H9 (cell line): ENCODE results near the gene CTU2. TPM values are rescaled to one million over a fixed set of nuclear protein-coding genes. Genes with fewer than 3 reads are reported as not detected.

Source experiments
- DNase-seq: peaks from one replicate; pipeline ENCODE4 v3.0.0-alpha.2; 2017
- H2AFZ ChIP-seq: one replicate; pipeline ENCODE4 v1.6.1; 2013; ENCODE audit warnings: mild to moderate bottlenecking, low read length, control low read depth, moderate library complexity
- H2AK5ac ChIP-seq: 2 replicates; pipeline ENCODE4 v1.6.1; 2013; ENCODE audit warnings: low read length, control low read depth, mixed read lengths; ENCODE audit not compliant: insufficient read length
- H2BK120ac ChIP-seq: one replicate; pipeline ENCODE4 v1.6.1; 2013; ENCODE audit warnings: low read depth, mild to moderate bottlenecking, low read length, control low read depth, inconsistent platforms; ENCODE audit not compliant: poor library complexity, severe bottlenecking
- H2BK12ac ChIP-seq: 2 replicates; pipeline ENCODE4 v1.6.1; 2013; ENCODE audit warnings: low read length, control low read depth, mixed read lengths, low read depth; ENCODE audit not compliant: insufficient read length
- H2BK15ac ChIP-seq: 2 replicates; pipeline ENCODE4 v1.6.1; 2013; ENCODE audit warnings: low read depth, low read length, control low read depth
- H2BK20ac ChIP-seq: one replicate; pipeline ENCODE4 v1.6.1; 2013; ENCODE audit warnings: low read depth, mild to moderate bottlenecking, low read length, control low read depth, inconsistent platforms; ENCODE audit not compliant: poor library complexity, severe bottlenecking
- H2BK5ac ChIP-seq: 2 replicates; pipeline ENCODE4 v1.6.1; 2013; ENCODE audit warnings: low read length, control low read depth, mixed read lengths; ENCODE audit not compliant: insufficient read length
- H3K14ac ChIP-seq: 2 replicates; pipeline ENCODE4 v1.6.1; 2013; ENCODE audit warnings: low read length, control low read depth; ENCODE audit not compliant: insufficient read depth
- H3K18ac ChIP-seq: 2 replicates; pipeline ENCODE4 v1.6.1; 2013; ENCODE audit warnings: low read depth, mild to moderate bottlenecking, mixed read lengths, low read length, control low read depth; ENCODE audit not compliant: insufficient read length
- H3K23ac ChIP-seq: 2 replicates; pipeline ENCODE4 v1.6.1; 2013; ENCODE audit warnings: low read length, control low read depth, mixed read lengths, low read depth; ENCODE audit not compliant: insufficient read length
- H3K23me2 ChIP-seq: 2 replicates; pipeline ENCODE4 v1.6.1; 2013; ENCODE audit warnings: low read depth, mild to moderate bottlenecking, mixed read lengths, low read length, control low read depth; ENCODE audit not compliant: insufficient read length, poor library complexity, severe bottlenecking
- H3K27ac ChIP-seq: 2 replicates; pipeline ENCODE4 v1.5.1; 2013; ENCODE audit warnings: low read length, control low read depth, mixed read lengths, low read depth; ENCODE audit not compliant: insufficient read length
- H3K27me3 ChIP-seq: 2 replicates; pipeline ENCODE4 v1.6.1; 2013; ENCODE audit warnings: low read length, control low read depth, inconsistent platforms; ENCODE audit not compliant: insufficient read depth
- H3K4ac ChIP-seq: 2 replicates; pipeline ENCODE4 v1.6.1; 2013; ENCODE audit warnings: low read depth, mild to moderate bottlenecking, control low read depth, inconsistent platforms, low read length, moderate library complexity
- H3K4me1 ChIP-seq: 2 replicates; pipeline ENCODE4 v1.6.1; 2013; ENCODE audit warnings: low read length, control low read depth, inconsistent platforms; ENCODE audit not compliant: insufficient read depth
- H3K4me2 ChIP-seq: 2 replicates; pipeline ENCODE4 v1.6.1; 2013; ENCODE audit warnings: low read length, control low read depth, mixed read lengths; ENCODE audit not compliant: insufficient read length, insufficient read depth
- H3K56ac ChIP-seq: 2 replicates; pipeline ENCODE4 v1.6.1; 2013; ENCODE audit warnings: low read depth, mild to moderate bottlenecking, mixed read lengths, low read length, control low read depth; ENCODE audit not compliant: insufficient read length
- H3K79me1 ChIP-seq: 2 replicates; pipeline ENCODE4 v1.6.1; 2013; ENCODE audit warnings: low read depth, mild to moderate bottlenecking, moderate library complexity, low read length, control low read depth, inconsistent platforms; ENCODE audit not compliant: insufficient read depth, poor library complexity, severe bottlenecking
- H3K79me2 ChIP-seq: 2 replicates; pipeline ENCODE4 v1.6.1; 2013; ENCODE audit warnings: low read length, control low read depth, inconsistent platforms; ENCODE audit not compliant: insufficient read depth
- H3K9ac ChIP-seq: 2 replicates; pipeline ENCODE4 v1.6.1; 2013; ENCODE audit warnings: low read length, control low read depth, mixed read lengths; ENCODE audit not compliant: insufficient read length; ENCODE audit errors: extremely low read depth
- H3K9me3 ChIP-seq: one replicate; pipeline ENCODE4 v1.6.1; 2013; ENCODE audit warnings: low read depth, low read length, inconsistent platforms; ENCODE audit not compliant: control insufficient read depth
- H3T11ph ChIP-seq: one replicate; pipeline ENCODE4 v1.6.1; 2013; ENCODE audit warnings: mild to moderate bottlenecking, low read length, control low read depth, inconsistent platforms
- H4K20me1 ChIP-seq: one replicate; pipeline ENCODE4 v1.6.1; 2013; ENCODE audit not compliant: control insufficient read depth, insufficient read length, insufficient read depth
- H4K5ac ChIP-seq: 2 replicates; pipeline ENCODE4 v1.6.1; 2013; ENCODE audit warnings: low read depth, mild to moderate bottlenecking, mixed read lengths, low read length, control low read depth; ENCODE audit not compliant: insufficient read length
- H4K8ac ChIP-seq: replicated peaks from 2 replicates; pipeline ENCODE4 v1.6.1; 2013; ENCODE audit warnings: low read length, control low read depth, mixed read lengths, low read depth; ENCODE audit not compliant: insufficient read length
- H4K91ac ChIP-seq: 2 replicates; pipeline ENCODE4 v1.6.1; 2013; ENCODE audit warnings: low read depth, mild to moderate bottlenecking, moderate library complexity, mixed read lengths, low read length, control low read depth; ENCODE audit not compliant: insufficient read length
- H3K27ac Mint-ChIP-seq, 3 experiments: 2 replicates in 2 of 3; 3 replicates in 1 of 3; pipeline ENCODE4 v1.8.0; 2020 to 2021; ENCODE audit warnings: mixed read lengths in 3 of 3, mild to moderate bottlenecking in 1 of 3, moderate library complexity in 1 of 3
- H3K27me3 Mint-ChIP-seq: 2 replicates; pipeline ENCODE4 v1.8.0; 2021; ENCODE audit warnings: low read depth, mild to moderate bottlenecking, moderate library complexity, mixed read lengths
- H3K36me3 Mint-ChIP-seq, 3 experiments: 2 replicates in 2 of 3; 3 replicates in 1 of 3; pipeline ENCODE4 v1.8.0; 2020 to 2021; ENCODE audit warnings: low read depth in 3 of 3, mixed read lengths in 3 of 3; ENCODE audit not compliant: insufficient read depth in 1 of 3
- H3K4me1 Mint-ChIP-seq, 2 experiments: 2 replicates each; pipeline ENCODE4 v1.8.0; 2020; ENCODE audit warnings: mixed read lengths in 2 of 2
- H3K4me3 Mint-ChIP-seq, 2 experiments: 2 replicates in 1 of 2; 3 replicates in 1 of 2; pipeline ENCODE4 v1.8.0; 2020 to 2021; ENCODE audit warnings: mild to moderate bottlenecking in 2 of 2, mixed read lengths in 2 of 2, moderate library complexity in 1 of 2
- H3K9me3 Mint-ChIP-seq, 2 experiments: 2 replicates in 1 of 2; 3 replicates in 1 of 2; pipeline ENCODE4 v1.8.0; 2020; ENCODE audit warnings: mild to moderate bottlenecking in 2 of 2, mixed read lengths in 2 of 2, moderate library complexity in 1 of 2
- WGBS: extraction: QIAGEN DNeasy Blood & Tissue Kit; methylation state at CpG from one replicate; pipeline ENCODE4 v1.1.7; 2013; ENCODE audit warnings: missing lambda C conversion rate, low lambda C conversion rate, mixed read lengths; ENCODE audit not compliant: insufficient read length; ENCODE audit errors: extremely low coverage; 5-methylcytosine and 5-hydroxymethylcytosine counted together
- total RNA-seq: library from RNA; stranded (reverse); gene quantifications from 2 replicates; pipeline ENCODE4 v1.2.1, GENCODE V29; 2021
- TF ChIP-seq, protein P1 (sequence below): fragments of 200-600 bp; sonication (generic); conservative IDR thresholded peaks from 3 replicates; pipeline ENCODE4 v1.8.0; 2021; ENCODE audit warnings: antibody characterized with exemption, mild to moderate bottlenecking

CTU2 gene
- total RNA-seq, 1 experiment from 2014 or later = 32.8 TPM

DNA sequence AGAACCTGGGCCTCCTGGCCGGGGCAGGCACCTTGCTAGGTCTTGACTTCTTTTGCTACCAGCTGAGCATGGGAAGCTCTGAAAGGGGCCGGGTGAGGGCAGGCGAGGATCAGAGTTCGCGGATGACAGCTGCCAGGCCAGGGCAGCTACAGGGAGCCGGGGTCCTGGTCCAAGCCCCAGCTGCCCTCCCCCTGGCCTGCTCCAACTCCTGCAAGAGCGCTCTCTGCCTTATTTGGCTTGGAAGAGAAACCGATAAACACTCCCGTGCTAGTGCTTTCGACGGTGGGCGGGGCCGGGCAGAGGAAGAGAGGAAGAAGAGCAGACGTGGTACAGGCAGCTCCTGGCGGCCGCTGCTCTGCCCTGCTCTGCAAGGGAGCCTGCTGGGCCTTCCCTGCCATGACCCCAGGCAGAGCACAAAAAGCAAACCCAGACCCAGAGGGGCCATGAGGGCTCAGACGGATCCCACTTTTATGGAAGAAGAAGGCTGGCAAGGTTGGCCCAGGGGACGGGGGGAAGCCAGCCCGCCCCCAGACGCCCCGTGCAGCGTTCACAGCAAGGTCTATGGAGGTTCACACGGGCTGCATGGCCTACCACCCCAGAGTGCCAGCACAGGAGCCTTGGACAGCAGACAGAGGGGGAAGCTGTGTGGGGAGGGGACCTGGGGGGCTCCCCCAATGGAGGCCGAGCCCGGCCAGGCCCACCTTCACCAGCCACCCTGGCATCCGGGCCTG is 53.1 kb downstream of the CTU2 start:
- no peak overlapping the region for H2BK5ac ChIP-seq
- no CpG with 5 or more reads among the region's 26 CpGs for WGBS
- no peak overlapping the region for H2AFZ ChIP-seq
- H2BK15ac ChIP-seq = no peak overlapping the region
- H3K79me1 ChIP-seq = peaks cover 3% of the 10 kb centered on the region
- Mint-ChIP-seq H3K4me1 (peaks cover 31 to 57% of the 10 kb centered on the region in 2 experiments), H3K27me3 (no peaks in the 10 kb centered on the region), H3K4me3 (peak overlapping the region in 1 of 2 experiments; percentile 38; a peak in 1 of 5 replicates), H3K36me3 (no peaks in the 10 kb centered on the region), H3K9me3 (no peaks in the 10 kb centered on the region; a peak in 1 of 5 replicates), H3K27ac (peak overlapping the region; percentile 65 to 90 (median 86); a peak in 5 of 7 replicates)
- H3K18ac ChIP-seq = peak overlapping the region; percentile 27
- H4K8ac ChIP-seq = no peak overlapping the region
- no peaks in the 10 kb centered on the region for H3K27me3 ChIP-seq
- H3K9me3 ChIP-seq = no peaks in the 10 kb centered on the region
- no peaks in the 10 kb centered on the region for H3K23me2 ChIP-seq
- no peak overlapping the region for H2BK12ac ChIP-seq
- H2BK120ac ChIP-seq = no peak overlapping the region
- H2AK5ac ChIP-seq = no peak overlapping the region
- H3K79me2 ChIP-seq = no peaks in the 10 kb centered on the region
- H3K4ac ChIP-seq = no peak overlapping the region
- peaks cover 8% of the 10 kb centered on the region; the same call in 1 of the 2 replicates for H3K4me1 ChIP-seq
- no peak overlapping the region for H4K91ac ChIP-seq
- H3T11ph ChIP-seq = no peak overlapping the region
- H4K5ac ChIP-seq = no peak overlapping the region
- no peak overlapping the region for H3K23ac ChIP-seq
- no peaks in the 10 kb centered on the region for H4K20me1 ChIP-seq
- DNase-seq = peak; percentile 78
- no peak overlapping the region for H3K56ac ChIP-seq
- H3K9ac ChIP-seq = no peak overlapping the region
- TF ChIP-seq, protein P1, sequence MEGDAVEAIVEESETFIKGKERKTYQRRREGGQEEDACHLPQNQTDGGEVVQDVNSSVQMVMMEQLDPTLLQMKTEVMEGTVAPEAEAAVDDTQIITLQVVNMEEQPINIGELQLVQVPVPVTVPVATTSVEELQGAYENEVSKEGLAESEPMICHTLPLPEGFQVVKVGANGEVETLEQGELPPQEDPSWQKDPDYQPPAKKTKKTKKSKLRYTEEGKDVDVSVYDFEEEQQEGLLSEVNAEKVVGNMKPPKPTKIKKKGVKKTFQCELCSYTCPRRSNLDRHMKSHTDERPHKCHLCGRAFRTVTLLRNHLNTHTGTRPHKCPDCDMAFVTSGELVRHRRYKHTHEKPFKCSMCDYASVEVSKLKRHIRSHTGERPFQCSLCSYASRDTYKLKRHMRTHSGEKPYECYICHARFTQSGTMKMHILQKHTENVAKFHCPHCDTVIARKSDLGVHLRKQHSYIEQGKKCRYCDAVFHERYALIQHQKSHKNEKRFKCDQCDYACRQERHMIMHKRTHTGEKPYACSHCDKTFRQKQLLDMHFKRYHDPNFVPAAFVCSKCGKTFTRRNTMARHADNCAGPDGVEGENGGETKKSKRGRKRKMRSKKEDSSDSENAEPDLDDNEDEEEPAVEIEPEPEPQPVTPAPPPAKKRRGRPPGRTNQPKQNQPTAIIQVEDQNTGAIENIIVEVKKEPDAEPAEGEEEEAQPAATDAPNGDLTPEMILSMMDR = peak; percentile 31; the same call in 1 of the 3 replicates
- peak overlapping the region; percentile 57 for H3K14ac ChIP-seq
- no peak overlapping the region for H3K27ac ChIP-seq
- no peak overlapping the region for H2BK20ac ChIP-seq
- no peak overlapping the region for H3K4me2 ChIP-seq
